Skeletal muscle tissue (tissue), 4 donors: ENCODE data around the gene LMBR1. TPM values are rescaled to one million over a fixed set of nuclear protein-coding genes. Genes with fewer than 3 reads are reported as not detected.
A peak's percentile ranks its signal among the peaks of the same experiment; 100 is the strongest.
"Not testable (repeated sequence)": the region's sequence is repeated elsewhere in the genome, so short reads cannot be mapped to it uniquely, and the experiment has no call there.

Experiments used
- H3K27ac ChIP-seq: one replicate; pipeline ENCODE4 v1.7.0; 2013; ENCODE audit warnings: mild to moderate bottlenecking, low read depth, low read length, inconsistent platforms
- H3K27me3 ChIP-seq, 3 donors: one replicate each; pipeline ENCODE4 v1.7.0; 2013; ENCODE audit warnings: low read length in 3 of 3; ENCODE audit not compliant: control insufficient read depth in 3 of 3, insufficient read depth in 3 of 3
- H3K36me3 ChIP-seq, 3 donors: one replicate each; pipeline ENCODE4 v1.7.0; 2013; ENCODE audit warnings: low read length in 3 of 3; ENCODE audit not compliant: control insufficient read depth in 3 of 3, insufficient read depth in 3 of 3
- H3K4me1 ChIP-seq, 3 donors: one replicate each; pipeline ENCODE4 v1.7.0; 2013; ENCODE audit warnings: low read length in 3 of 3, mild to moderate bottlenecking in 3 of 3; ENCODE audit not compliant: control insufficient read depth in 3 of 3, insufficient read depth in 3 of 3
- H3K4me3 ChIP-seq, 3 donors: one replicate each; pipeline ENCODE4 v1.7.0; 2013; ENCODE audit warnings: low read length in 3 of 3
- H3K9ac ChIP-seq, 3 donors: one replicate each; pipeline ENCODE4 v1.7.0; 2013; ENCODE audit warnings: low read length in 3 of 3, mild to moderate bottlenecking in 3 of 3, moderate library complexity in 2 of 3, low read depth in 1 of 3
- H3K9me3 ChIP-seq, 3 donors: one replicate each; pipeline ENCODE4 v1.7.0; 2013; ENCODE audit warnings: low read length in 3 of 3; ENCODE audit not compliant: control insufficient read depth in 3 of 3
- total RNA-seq: library from RNA; depleted of rRNA; stranded (reverse); fragments of >200 nt; gene quantifications from one replicate; pipeline ENCODE4 v1.2.3, GENCODE V29; 2014
- donor health status: Osteomylitis.

The LMBR1 gene, protein sequence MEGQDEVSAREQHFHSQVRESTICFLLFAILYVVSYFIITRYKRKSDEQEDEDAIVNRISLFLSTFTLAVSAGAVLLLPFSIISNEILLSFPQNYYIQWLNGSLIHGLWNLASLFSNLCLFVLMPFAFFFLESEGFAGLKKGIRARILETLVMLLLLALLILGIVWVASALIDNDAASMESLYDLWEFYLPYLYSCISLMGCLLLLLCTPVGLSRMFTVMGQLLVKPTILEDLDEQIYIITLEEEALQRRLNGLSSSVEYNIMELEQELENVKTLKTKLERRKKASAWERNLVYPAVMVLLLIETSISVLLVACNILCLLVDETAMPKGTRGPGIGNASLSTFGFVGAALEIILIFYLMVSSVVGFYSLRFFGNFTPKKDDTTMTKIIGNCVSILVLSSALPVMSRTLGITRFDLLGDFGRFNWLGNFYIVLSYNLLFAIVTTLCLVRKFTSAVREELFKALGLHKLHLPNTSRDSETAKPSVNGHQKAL
- 97.6 TPM for total RNA-seq

DNA sequence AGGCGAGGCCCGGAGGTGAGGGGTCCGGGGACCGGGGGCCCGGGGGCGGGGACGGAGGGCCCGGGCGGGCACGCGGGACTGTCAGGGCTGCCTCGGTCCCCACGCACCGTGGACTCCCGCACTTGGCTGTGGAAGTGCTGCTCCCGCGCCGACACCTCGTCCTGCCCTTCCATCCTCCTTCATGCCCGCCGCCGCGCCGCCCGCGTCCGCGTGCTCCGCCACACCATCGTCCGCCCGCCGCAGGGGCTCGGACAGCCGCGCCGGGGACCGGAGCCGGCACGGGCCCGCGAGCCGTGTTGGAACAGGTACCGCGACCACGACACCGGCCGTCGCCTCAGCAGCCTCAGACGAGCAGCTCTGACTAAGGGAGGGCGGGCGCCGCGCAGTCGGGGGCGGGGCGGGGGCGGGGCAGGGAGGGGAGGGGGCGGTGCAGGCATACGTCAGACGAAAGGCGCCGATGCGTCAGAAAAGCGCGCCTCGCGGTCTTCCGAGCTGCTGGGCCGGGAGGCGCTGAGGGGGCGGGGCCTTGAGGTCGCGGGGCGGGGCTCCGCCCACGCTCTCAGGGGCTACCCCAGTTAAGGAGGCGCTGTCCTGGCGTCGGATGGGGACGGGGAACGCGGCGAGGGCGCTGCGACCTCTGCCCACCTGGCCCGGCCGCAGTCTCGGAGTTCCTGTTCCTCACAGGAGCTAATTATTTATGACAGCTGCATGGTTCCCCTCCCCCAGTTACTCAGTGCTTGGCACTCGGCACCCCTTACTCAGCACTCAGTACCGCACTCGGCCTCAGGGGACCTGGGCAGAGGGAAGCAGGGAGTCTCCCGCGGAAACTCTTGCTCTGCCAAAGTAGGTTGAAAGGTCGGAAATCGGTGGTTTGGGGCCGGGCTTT is at the start of gene LMBR1:
Gene LMBR1 (minus strand): TSS at position 363 of the 886 bp plus-strand sequence. CDS start 190 bp downstream, at position 173.
- H3K4me3 ChIP-seq = peak within 1 kb of the TSS; percentile 89 to 97 (median 90)
- no peaks in the 10 kb centered on the region for H3K27me3 ChIP-seq
- no peaks in the 10 kb centered on the region for H3K36me3 ChIP-seq
- peak within 1 kb of the TSS; percentile 91 to 99 (median 97) for H3K9ac ChIP-seq
- peak within 1 kb of the TSS; percentile 98 for H3K27ac ChIP-seq
- peaks cover 7 to 11% (median 11%) of the 10 kb centered on the region in 3 donors for H3K4me1 ChIP-seq
- no peaks in the 10 kb centered on the region for H3K9me3 ChIP-seq

DNA sequence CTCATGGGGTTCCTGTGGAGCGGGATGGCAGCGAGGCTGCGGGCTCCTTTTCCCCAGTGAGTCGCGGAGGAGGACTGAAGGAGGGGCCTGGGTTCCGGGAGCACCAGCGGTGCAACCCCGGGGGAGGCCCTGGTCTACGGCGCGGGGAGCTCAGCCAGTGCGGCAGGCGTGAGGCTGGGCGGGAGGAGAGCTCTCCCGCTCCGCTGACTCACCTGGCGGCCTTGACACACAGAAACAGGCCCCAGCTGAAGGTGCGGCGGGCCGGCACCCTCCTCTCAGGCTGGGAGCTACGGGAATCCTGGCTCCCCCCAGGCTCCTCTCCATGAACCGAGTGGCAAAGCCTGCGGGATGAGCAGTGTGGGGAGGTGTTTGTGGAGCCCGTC is 49.7 kb upstream of the LMBR1 start:
- H3K27ac ChIP-seq = no peak overlapping the region
- peaks cover 32 to 34% (median 32%) of the 10 kb centered on the region in 3 donors for H3K27me3 ChIP-seq

DNA sequence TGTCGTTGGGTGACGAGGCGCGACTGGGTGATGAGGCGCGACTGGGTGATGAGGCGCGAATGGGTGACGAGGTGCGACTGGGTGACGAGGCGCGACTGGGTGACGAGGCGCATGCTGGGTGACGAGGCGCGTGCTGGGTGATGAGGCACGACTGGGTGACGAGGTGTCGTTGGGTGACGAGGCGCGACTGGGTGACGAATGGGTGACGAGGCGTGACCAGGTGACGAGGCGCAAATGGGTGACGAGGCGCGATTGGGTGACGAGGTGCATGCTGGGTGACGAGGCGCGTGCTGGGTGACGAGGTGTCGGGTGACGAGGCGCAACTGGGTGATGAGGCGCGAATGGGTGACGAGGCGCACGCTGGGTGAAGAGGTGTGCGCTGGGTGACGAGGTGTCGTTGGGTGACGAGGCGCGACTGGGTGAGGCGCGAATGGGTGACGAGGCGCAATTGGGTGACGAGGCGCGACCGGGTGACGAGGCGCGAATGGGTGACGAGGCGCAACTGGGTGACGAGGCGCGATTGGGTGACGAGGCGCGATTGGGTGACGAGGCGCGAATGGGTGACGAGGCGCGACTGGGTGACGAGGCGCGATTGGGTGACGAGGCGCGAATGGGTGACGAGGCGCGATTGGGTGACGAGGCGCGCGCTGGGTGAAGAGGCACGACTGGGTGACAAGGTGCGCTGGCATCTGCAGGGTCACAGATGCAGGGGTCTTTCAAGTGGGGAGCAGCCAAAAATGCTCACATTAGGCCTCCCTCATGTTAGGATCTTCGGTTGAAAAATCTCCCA is 48.6 kb upstream of the LMBR1 start:
- Histone ChIP-seq H3K9me3 (peaks cover 0 to 2% (median 0%) of the 10 kb centered on the region in 3 donors), H3K9ac (no peak overlapping the region)

More for the DNA sequence above, 49.7 kb upstream of the LMBR1 start:
- Histone ChIP-seq H3K9me3 (peaks cover 0 to 2% (median 0%) of the 10 kb centered on the region in 3 donors), H3K36me3 (no peaks in the 10 kb centered on the region), H3K9ac (no peak overlapping the region), H3K4me1 (peaks cover 0 to 6% (median 2%) of the 10 kb centered on the region in 3 donors), H3K4me3 (no peak overlapping the region)

DNA sequence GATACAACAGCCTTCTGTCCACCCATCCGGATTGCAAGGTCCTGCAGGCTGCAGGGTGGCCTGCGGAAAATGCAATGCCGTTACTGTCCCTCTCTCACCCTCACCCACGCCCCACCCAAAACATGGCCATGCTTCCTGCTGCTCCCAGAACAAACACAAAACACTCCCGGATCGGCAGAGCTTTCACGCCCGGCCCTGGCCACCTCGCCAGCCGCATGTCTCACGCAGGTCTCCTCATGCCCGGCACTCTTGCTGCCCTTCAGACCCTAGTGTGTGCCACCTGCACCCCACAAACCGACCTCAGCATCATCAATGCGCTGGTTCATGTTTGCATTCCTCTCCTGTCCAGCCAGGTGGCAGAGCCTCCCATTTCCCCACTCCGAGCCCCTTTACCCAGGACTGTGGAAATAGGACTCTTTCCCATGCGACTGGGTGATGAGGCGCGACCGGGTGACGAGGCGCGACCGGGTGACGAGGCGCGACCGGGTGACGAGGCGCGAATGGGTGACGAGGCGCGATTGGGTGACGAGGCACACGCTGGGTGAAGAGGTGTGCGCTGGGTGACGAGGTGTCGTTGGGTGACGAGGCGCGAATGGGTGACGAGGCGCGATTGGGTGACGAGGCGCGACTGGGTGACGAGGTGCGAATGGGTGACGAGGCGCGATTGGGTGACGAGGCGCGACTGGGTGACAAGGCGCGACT is 47.6 kb upstream of the LMBR1 start:
- Histone ChIP-seq H3K27me3 (peaks cover 32 to 34% (median 32%) of the 10 kb centered on the region in 3 donors), H3K36me3 (no peaks in the 10 kb centered on the region), H3K9me3 (peaks cover 0 to 2% (median 0%) of the 10 kb centered on the region in 3 donors), H3K4me1 (peaks cover 0 to 6% (median 2%) of the 10 kb centered on the region in 3 donors), H3K4me3 (no peak overlapping the region), H3K27ac (no peak overlapping the region), H3K9ac (no peak overlapping the region)

More for the DNA sequence above, 48.6 kb upstream of the LMBR1 start:
- H3K27me3 ChIP-seq = peaks cover 32 to 34% (median 32%) of the 10 kb centered on the region in 3 donors
- H3K4me3 ChIP-seq = no peak overlapping the region
- H3K27ac ChIP-seq = no peak overlapping the region
- H3K4me1 ChIP-seq = peaks cover 0 to 6% (median 2%) of the 10 kb centered on the region in 3 donors
- H3K36me3 ChIP-seq = no peaks in the 10 kb centered on the region

- H3K27me3 ChIP-seq = peaks cover 3 to 10% (median 5%) of the 10 kb centered on the region in 3 donors
- H3K9me3 ChIP-seq, H3K9ac ChIP-seq, H3K27ac ChIP-seq, H3K4me3 ChIP-seq, H3K36me3 ChIP-seq, H3K4me1 ChIP-seq: not testable (repeated sequence)
Observed at GRCh38 chr7:156936766-156937165, 43.8 kb upstream of the LMBR1 start.

GRCh38 chr7:156935250-156935649 is 42.3 kb upstream of the LMBR1 start:
- Histone ChIP-seq H3K9me3 (no peaks in the 10 kb centered on the region), H3K27ac (no peak overlapping the region), H3K27me3 (peaks cover 0 to 7% (median 0%) of the 10 kb centered on the region in 3 donors), H3K4me3 (no peak overlapping the region), H3K36me3 (no peaks in the 10 kb centered on the region), H3K4me1 (no peaks in the 10 kb centered on the region), H3K9ac (no peak overlapping the region)

DNA sequence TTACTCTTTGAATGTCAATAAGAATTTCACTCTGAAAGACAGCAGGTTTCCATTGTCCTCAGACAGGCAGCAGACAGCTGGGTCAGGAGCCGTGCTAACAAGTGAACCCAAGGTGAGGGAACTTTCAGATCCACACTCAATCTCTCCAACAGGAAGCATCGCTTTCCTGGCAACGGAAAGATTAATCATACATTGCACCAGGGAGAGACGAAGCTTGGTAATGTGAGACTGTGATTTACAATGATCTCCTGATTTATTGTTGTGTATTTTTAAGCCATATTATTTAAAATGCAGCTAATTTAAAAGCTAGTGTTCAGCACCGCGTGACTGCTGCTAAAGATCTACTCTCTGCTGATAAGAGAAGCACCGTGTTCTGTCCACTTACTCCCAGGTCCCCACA is 39.0 kb upstream of the LMBR1 start:
- Histone ChIP-seq H3K9me3 (no peaks in the 10 kb centered on the region), H3K4me3 (no peak overlapping the region), H3K4me1 (peaks cover 0 to 4% (median 0%) of the 10 kb centered on the region in 3 donors), H3K9ac (no peak overlapping the region), H3K27me3 (peaks cover 4 to 5% (median 5%) of the 10 kb centered on the region in 3 donors), H3K36me3 (no peaks in the 10 kb centered on the region), H3K27ac (no peak overlapping the region)

DNA sequence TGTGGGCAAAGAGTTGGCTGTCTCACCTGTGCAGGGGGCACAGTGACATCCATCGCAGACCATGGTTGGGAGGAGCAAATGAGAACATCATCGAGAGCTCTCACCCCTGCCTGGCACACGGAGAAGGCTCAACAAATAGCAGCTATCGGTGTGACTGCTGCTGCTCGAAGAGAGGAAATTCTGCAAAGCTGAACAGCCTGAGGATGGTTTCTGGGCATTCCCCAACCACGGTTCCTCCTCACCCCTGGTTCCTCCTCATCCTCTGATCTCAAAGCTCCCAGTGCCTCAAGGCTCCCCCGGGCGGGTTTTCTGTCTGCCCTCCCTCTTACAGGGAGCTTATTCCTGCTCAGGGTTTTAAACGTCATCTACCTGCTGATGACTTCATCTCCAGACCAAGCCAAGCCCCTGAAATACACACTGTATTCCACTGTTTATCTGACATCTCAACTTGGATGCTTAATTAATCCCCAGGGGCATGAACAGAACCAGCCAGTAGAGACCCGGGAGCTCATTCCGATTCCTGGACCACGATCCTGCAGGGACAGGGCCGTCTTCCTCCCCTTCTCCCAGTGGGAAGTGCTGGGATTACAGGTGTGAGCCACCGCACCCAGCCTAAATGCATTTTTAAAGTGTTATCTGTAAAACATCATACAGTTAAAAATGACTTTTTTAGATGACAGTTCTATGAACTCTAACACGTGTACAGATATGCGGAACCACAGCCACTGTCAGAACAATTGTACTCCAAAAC is 37.0 kb upstream of the LMBR1 start:
- Histone ChIP-seq H3K9me3 (no peaks in the 10 kb centered on the region), H3K4me3 (no peak overlapping the region), H3K4me1 (peaks cover 0 to 4% (median 0%) of the 10 kb centered on the region in 3 donors), H3K36me3 (no peaks in the 10 kb centered on the region), H3K27ac (no peak overlapping the region), H3K27me3 (peaks cover 4 to 5% (median 5%) of the 10 kb centered on the region in 3 donors), H3K9ac (no peak overlapping the region)
